Embryonic facial prominence (tissue), 1 donor: ENCODE data around the gene IFI16.

Experiments
- DNase-seq: peaks from one replicate; pipeline ENCODE4 v3.0.0-alpha.2; 2016; ENCODE audit errors: extremely low spot score

IFI16 gene

DNA sequence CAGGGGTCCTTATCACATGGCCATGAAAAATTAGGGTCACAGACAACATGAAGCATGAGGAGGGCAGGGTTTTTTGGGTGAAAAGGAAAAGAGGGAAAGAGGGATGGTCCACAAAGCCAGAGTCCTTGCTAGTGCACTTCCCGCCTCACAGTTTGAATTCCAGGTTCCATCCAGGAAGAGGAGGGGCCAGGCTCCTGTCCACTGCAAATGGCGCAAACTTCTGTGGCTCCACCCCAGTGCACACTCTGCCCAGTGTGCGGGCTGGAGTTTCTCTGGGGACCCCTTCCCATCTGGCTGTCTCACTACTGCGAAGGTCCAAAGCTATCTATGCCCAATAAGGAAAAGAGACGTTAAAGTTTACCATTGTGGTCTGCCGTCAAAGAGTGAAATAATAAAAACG lies 49.0 kb downstream of the IFI16 start:
- no peak for DNase-seq

DNA sequence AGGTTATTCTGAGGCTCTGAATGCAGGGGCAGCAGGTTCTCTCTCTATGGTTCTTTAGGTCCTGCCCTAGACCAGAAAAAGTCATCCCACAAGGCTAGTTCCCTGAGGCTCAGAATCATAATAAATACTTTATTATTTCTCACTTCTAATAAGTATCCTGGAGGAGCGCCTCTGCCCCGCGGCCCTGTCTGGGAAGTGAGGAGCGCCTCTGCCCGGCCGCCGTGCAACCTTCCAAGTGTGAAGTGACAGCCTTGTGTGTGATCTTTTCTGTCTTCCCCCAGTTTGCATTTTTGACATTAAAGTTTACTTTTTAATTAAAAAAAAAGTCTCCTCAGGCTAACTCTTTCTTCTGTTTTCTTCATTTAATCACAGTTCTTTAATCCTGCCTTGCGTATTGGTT lies 55.4 kb downstream of the IFI16 start:
- no peak for DNase-seq

DNA sequence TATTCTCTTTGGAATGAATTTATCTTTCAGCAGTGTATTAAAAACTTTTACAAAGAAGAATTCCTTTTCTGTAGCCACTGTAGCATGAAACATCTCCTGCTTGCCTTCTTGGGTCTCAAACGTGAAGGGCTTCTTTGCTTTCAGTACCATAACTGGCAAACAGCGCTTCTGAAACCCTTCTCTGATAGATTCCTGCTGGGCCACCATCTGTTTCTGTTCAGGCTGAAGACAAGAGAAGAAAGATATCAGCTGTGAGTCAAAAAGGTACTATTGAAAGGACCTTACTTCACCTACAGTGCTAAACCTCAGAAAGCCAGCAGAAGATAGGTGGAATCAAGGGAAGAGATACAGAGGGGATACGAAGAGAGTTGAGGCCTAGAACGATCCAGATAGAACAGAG lies 56.4 kb downstream of the IFI16 start:
- DNase-seq: no peak

DNA sequence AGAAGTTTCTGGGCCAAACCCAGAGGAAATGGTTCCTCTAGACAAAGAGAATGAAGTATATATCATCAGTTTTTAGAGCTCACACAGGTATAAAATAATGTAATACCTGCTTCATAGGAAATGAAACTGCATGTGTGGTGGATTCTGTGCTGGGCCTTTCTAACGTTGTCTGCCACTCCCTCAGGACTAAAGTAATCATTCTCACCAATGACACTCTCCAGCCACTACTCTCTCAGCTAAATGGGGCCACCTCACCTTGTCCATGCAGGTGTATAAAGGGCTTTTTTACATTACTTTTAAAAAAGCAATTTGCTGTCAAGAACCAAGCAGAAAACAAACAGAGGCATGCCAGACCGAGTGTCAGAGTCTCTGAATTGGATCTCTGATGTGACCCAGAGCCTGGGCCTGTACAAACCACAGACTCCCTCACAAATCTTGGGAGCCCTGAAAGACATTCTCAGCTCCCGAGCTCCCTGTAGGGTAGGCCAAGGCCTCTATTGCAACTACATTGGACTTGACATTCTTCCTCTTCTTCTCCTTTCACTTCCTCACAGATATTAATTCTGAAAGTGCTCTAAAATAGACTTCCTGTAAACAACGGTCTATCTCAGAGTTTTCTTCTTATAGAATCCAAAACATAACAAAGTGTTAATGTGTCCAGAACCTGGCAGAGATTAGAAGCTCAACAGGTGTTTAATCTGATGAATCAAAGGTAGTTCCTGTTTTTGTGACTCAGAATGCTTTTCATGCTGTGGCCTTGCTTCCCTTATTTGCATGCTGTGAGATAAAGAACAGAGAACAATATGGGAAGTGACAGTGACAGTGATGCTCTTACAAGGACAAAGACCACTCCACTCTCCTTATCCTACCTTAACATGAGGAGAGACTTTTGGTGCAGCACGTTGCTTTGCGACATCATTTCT lies 58.3 kb downstream of the IFI16 start:
- DNase-seq: no peak

DNA sequence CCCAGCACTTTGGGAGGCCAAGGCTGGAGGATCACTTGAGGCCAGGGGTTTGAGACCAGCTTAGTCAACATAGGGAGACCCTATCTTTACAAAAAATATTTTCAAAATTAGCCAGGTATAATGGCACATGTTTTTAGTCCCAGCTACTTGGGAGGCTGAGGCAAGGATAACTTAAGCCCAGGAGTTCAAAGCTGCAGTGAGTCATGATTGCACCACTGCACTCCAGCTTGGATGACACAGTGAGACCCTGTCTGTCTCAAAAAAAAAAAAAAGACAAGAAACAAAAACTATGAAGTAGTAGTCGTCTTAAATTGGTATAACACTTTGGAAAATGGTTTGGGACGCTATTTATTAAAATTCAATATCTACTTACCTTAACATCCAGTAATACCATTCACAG lies 59.2 kb downstream of the IFI16 start:
- no peak for DNase-seq

DNA sequence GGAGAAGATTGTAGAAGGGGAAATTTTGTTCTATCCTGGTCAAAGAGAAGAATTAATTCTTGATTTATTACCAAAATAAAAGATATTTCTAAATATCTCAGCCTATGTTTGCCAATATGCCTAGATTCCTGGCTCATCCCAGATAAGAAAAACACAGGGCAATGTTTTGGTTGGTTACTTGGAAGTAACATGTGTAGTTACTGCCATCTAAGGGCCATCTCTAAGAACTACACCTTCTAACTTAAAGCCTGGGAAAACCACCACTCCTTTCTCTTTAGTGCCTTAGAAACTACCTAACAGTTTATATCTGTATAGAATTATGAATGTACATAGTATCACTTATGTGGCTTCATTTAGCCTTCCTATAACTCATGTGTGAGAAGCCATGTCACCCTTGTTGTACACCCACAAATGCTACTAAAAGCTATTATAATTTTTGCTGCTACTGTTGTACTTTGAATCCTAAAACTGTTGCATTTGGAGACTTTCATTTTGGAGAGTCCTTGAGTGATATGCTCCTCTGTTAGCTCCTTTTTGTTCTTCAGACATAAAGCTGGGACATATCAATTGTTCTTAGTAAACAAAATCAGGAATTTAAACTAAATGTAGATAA lies 62.4 kb downstream of the IFI16 start:
- DNase-seq: peak; percentile 39

DNA sequence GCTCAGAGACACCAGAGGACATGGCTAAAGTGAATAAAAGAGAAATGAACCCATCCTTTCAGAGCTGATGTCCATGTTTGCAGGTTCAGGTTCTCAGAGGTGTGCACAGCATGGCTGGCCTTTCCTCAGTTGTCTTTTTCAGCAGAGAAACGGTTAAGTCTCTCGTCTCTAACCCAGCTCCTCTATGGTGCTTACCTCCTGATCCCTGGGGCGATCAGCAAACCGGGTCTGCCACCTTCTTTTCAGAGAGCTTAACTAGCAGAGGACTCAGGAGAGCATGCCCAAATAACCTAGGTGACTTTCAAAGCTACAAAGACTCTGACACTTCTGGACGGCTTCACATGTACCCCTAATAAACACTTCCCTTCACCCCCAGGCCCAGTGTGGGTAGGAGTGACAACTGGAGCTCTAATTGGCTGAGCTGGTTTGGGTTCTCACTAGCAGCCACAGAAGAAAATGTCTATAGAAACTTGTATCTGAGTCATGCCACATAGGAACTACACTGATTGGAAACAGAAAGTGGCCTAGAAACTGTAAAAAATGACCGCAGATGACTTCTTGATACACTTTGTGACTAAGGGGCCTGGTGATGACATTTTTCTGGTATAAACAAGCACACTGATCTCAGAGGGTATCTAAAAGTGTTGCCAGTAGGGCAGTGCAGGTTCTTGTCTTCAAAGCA lies 66.9 kb downstream of the IFI16 start, which contains the start of gene AIM2:
TSS of gene AIM2 (minus strand) at position 329 of the 682 bp plus-strand sequence. CDS start 3,267 bp downstream, outside the sequence.
- DNase-seq: no peak

DNA sequence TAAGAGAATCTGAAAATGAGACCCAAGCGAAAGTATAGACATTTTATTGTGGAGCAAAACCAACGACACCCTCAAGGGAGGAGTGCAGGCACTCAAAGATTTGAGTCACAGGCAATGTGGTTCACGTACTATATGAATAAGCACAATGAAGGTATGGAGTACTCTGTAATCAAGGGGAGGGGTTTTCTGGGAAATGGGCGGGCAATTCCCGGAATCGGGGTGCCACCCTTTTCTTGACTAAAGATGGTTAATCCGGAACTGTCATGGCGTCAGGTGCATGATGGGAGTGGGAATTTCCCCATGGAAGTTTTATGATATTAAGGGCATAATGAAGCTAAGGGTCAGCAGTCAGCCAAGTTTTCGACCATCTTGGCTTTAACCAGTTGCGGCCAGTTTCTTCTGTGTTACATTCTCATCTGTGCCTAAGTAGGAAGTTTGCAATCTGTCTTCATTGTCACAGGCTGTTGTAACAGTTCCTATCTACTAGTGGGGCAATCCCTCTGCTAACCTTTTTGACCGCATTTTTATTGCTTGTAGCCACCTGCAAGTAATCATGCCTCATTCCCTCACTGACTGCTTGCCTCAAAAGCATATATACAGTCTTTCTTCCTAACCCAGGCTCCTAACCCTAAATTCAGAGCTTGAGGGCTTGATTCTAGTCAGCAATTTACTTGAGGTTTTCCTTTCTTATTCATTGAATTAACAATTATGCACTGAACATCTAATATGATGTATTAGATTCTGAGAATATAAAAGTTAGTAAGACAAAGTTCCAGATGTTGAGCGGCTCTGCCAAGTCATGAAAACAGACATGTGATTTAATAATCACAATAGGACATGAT lies 67.6 kb downstream of the IFI16 start:
- DNase-seq: no peak

DNA sequence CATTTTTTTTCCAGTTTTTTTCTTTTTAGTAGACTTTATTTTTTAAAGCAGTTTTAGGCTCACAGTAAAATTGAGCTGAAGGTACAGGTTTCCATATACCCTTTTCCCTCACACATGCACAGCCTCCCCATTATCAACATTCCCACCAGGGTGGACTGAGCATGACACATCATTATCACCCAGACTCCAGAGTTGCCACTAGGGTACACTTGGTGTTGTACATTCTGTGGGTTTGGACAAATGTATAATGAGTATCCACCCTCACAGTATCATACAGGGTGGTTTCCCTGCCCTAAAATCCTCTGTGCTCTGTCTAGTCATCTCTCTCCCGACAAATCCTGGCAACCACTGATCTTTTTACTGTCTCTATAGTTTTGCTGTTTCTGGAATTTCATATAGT lies 69.8 kb downstream of the IFI16 start:
- no peak for DNase-seq

DNA sequence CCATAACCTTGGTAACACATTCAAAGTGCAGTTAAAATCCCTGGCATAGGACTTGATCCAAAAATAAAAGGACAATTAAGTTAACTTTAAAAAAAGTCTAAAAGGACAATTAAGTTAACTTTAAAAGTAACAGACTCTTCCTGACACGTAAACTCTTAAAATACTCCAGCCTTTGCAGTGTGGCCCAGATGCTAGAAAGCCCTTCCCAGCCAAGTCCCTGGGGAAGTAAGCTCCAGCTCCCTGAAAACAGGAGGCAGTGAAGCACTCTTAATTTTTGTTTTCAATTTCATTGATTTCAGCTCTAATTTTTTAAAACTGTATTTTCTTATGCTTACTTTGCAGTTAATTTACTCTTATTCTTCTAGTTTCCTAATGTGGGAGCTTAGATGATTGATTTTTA lies 71.9 kb downstream of the IFI16 start:
- DNase-seq: no peak

DNA sequence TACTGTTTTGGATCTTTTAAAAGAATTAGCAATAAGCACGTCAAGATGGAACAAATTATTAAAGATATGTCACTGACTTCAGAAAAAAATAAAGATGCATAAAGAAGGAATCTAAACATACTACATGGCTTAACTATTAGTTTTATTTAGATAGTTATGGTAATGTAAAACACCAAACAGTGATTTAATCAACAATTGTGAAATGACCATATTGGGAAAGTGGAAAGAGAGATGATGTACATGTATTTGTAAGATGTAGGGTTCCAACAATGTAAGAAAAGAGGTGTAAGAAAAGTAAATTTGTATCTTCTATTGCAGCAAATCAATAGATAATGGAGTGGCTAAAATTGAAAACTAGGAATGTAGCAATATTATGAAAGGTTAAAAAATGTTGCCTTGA lies 73.3 kb downstream of the IFI16 start:
- no peak for DNase-seq

DNA sequence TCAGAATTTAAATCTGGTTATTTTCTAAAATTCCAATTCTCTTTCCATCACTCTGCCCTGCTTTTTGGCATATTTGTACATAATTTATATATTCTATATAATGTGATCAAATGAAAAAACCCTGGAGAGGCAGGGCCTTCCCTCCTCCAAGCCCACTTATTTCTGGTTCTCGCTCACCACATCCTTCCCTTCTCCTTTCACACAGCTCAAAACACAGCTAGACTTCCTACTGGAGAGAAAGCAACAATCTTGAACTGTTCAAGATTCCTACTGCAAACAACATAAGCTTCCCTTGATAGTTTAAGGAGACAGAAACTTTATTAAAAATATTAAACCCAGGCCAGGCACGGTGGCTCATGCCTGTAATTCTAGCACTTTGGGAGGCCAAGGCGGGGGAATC lies 74.4 kb downstream of the IFI16 start:
- no peak for DNase-seq

DNA sequence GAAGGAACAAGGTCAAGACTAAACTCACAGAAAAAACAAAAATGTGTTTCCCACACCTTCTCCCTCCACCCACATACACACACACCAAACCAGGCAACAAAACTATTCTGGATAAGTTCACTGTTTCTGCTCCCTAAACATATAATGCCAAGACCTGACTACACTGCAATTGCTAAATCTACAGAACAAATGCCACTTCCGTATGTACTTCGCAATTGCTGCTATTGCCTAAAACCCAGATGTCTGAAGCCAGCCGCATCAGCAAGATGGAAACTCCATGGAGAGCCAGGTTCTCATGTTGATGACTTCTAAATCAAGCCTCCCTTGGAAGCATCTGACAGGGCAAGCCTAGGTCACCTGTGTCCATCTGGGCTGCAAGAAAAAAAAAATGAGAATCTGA lies 75.2 kb downstream of the IFI16 start:
- no peak for DNase-seq

DNA sequence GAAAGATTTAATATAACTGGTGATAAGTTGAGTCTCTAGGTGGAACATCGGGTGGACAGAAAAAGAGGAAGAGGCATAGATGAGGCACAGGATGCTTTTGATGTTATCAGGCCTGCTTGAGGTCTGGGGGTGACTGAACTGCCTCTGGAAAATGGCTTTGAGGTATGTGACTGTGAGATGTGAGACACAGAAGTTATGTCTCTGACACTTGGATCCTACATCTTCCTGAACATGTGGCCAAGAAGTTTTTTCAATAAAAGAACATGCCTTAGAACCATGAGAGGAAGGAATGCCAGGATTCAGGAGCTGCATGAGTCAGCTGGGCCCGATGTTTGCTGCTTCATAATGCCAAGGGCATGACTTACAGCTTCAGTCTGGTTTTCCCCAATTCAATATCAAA lies 78.3 kb downstream of the IFI16 start:
- DNase-seq: no peak

DNA sequence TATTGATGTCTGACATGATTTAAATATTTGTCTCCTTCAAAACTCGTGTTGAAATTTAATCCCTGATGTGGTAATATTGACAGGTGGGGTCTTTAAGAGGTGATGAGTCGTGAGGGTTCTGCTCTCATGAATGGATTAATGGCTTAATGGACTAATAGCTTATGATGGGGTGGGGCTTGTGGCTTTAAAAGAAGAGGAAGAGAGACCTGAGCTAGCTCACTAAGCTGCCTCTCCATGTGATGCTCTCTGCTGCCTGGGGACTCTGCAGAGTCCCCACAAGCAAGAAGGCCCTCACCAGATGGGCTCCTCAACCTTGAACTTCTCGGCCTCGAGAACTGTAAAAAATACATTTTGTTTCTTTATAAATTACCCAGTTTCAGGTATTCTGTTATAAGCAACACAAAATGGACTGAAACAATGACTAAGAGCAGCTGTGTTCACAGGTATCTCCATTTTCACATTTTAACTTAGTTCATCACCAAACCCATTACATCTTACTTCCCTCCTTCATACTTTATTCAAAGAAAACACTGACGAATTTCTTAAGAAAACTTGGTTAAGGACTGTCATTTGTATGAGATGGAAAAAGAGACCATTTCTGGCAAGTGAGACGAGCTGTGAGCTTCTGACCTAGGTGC lies 79.0 kb downstream of the IFI16 start:
- DNase-seq: no peak

DNA sequence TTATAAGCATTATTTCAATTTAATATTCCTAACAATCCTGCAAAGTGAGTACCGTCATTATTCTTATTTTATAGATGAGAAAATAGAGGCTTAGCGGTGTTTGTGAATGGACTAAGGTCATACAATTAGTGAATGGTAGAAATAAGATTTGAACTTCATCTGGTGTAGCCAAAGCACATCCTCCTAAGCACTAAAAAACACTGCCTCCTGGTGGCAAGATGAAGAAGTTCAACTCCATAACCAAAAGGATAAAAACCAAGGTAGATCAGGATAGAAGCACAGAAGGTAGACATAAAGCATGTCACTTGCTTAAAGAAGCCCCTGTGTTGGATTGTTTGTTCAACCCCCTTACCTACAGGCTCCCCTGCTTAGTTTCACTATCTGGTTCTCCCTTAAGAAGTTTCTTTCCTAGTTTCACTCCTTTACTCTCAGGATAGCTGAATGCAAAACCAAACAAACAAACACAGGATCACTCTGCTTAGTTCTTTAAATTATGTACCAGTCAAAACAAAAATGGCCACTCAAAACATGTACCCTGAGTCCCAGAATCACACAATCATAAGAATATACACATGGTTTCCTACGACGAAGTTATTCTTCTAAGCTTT lies 79.6 kb downstream of the IFI16 start:
- DNase-seq: no peak

DNA sequence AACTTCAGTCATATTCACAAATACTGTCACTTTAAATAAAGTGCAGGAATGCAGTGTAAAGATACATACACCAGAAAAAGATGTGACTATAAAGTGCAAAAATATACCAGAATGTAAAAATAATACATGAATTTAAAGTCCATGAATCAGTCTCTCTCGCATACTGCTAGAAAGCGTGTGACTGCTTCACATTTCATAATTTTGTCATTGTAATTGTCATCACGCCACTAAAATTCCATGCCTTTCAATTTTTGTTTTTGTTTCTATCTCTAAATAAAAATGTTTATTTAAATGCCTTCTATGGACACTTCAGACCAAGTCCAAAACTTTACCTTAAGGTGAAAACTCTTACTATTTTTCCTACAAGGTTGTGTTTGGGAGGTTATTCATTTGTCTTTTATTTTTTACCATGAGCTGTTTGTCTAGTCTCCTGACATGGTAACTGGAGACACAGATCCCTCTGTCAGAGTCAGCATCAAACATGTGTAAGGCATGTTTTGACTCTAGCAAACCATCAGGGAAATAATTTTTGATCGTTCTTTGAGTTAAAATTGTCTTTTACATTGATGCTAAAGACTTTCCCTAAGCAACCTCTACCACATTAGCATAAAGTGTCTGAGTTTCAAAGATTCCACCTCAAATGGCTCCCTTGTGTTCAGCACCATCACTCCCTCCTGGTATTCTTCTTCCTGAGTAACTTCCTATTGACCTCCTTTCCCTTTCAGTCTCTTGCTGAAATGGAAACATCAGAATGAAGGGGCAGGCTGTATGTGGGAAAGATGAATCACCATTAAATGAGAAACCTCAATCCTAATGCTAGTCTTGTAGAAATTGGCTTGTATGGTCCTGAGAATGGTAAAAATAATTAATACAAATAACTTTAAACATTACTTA lies 80.8 kb downstream of the IFI16 start:
- DNase-seq: no peak

DNA sequence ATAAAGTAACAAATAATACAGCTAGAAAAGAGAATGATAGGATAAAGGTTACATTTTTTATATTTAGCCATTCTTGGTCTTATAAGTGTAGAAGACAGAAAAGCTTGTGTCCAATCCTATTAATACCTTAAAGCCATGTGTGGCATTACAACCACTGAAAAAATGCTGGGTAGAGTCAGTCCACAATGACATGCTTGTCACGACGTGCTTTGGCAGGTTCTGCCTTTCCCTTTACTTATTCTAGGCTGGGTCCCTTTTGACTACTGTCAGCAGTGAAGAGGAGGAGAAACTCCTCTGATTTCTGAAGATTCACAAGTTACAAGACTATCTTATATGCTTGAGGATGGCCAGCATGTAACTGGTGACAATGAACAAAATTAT lies 81.5 kb downstream of the IFI16 start:
- no peak for DNase-seq

DNA sequence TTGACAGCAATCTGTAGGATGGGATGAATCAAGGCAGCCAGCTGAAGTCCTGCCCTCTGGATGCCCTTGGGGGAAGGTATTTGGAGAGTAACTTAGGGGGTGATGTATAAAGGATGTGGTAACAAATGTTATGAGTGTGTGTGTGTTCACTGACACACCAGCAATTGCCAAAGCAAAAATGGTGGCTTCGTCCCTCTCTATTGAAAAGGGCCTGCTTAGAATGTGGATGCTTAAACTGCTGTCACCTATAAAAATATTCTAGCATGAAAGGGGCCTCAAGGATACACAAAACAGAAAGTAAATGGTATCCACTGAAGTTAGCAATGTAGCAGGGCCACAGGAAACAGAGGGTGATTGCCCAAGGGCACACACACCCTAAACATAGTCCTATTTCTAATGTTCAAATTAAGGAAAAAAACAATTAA lies 81.9 kb downstream of the IFI16 start:
- DNase-seq: no peak
